Islet precursor cell (in vitro differentiated cells): ENCODE measurements around the gene EZR.
A peak's percentile ranks its signal among the peaks of the same experiment; 100 is the strongest.

Source experiments
- DNase-seq: peaks from one replicate; pipeline ENCODE4 v3.0.0-alpha.2; 2018

Gene EZR

GRCh38 chr6:158718461-158719046 is 100.6 kb downstream of the EZR start:
- peak; percentile 88 for DNase-seq

DNA sequence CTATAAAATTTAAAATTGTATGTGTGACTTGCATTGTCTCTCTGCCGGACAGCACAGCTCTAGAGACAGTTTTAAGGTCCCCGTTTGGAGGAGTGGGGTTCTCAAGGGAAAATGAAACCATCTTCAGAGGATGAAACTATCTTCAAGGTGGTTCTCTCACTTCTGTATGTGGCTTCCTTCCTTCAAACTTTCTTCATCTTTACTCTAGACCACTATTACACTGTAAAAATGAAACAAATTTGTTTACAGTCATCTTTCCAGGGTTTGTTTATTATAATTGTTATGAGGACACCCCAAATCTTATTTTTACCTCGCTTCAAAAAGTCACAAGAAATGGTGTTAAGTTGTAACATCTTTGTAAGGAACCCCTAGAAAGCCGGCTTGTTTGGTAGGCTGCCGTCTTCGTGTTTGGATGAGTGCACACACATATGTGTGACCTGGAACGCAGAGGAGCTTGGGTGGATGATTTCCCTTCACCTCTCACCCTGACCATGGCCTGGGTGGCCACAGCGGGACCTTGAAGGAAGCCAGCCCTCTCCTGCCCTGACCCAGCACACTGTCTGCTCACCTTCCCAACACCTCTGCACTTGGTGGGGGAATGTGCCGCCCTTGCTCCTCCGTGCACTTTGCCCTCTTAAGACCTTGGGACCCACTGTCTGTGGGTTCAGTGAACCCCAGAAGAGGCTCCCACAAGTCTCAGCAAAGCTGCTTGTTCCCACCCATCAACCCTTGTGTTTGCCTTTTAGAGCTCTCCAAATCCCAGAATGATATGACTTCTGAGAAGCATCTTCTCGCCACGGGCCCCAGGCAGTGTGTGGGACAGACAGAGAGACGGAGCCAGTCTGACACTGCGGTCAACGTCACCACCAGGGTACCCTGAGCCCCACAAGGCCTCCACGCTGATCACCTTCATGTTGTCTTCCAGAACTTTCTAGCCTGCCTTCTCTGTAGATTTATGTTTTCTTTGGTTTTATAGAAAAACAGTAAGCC is 101.5 kb downstream of the EZR start:
- no peak for DNase-seq
